Measurements from ENCODE around the gene GRPEL1.

GRCh38 chr4:7023486-7023885, 44.4 kb downstream of the GRPEL1 start:
- no peak for TF ChIP-seq CTCF (conservative IDR thresholded peaks at IDR 0.05; ENCODE audit: low read length)
- no peak for TF ChIP-seq EZH2phosphoT487 (IDR thresholded peaks at IDR 0.05; ENCODE audit: borderline replicate concordance, low read depth, low read length)

All from OCI-LY7 (cell line).